SU-DHL-6 (cell line): ENCODE results near the gene OXA1L.
"Not testable (repeated sequence)": the region's sequence is repeated elsewhere in the genome, so short reads cannot be mapped to it uniquely, and the experiment has no call there.

Experiments used
- H2AFZ ChIP-seq: fragments of 200-600 bp; sonication (generic); 2 replicates; pipeline ENCODE4 v1.6.1; 2014; ENCODE audit warnings: low read depth, mild to moderate bottlenecking, moderate library complexity, mixed read lengths, antibody characterized with exemption, low read length; ENCODE audit not compliant: severe bottlenecking
- H3F3A ChIP-seq: fragments of 200-600 bp; shearing (Covaris generic); 2 replicates; pipeline ENCODE4 v1.6.0; 2016; ENCODE audit warnings: antibody characterized with exemption, mild to moderate bottlenecking; ENCODE audit not compliant: insufficient read depth
- H3K27ac ChIP-seq: fragments of 200-600 bp; sonication (generic); 2 replicates; pipeline ENCODE4 v1.5.1; 2016; ENCODE audit warnings: low read depth, mild to moderate bottlenecking, low read length, moderate library complexity, mixed read lengths
- H3K27me3 ChIP-seq: fragments of 200-600 bp; sonication (generic), shearing (Covaris generic); 2 replicates; pipeline ENCODE4 v1.6.0; 2014; ENCODE audit warnings: mild to moderate bottlenecking, low read length
- H3K36me3 ChIP-seq: fragments of 200-600 bp; sonication (generic); 2 replicates; pipeline ENCODE4 v1.6.1; 2014; ENCODE audit warnings: mild to moderate bottlenecking, low read length, mixed read lengths
- H3K4me2 ChIP-seq: fragments of 300-600, 200-600 bp; shearing (Covaris generic), sonication (generic); 2 replicates; pipeline ENCODE4 v1.6.0; 2014; ENCODE audit warnings: low read length, low read depth, mild to moderate bottlenecking; ENCODE audit not compliant: poor library complexity, severe bottlenecking
- H3K4me3 ChIP-seq: fragments of 200-600 bp; sonication (generic); 2 replicates; pipeline ENCODE4 v1.5.1; 2014; ENCODE audit warnings: antibody characterized with exemption, low read length, mild to moderate bottlenecking, mixed read lengths; ENCODE audit not compliant: insufficient read depth, poor library complexity, severe bottlenecking
- H3K79me2 ChIP-seq: fragments of 200-600 bp; sonication (generic); 2 replicates; pipeline ENCODE4 v1.6.1; 2014; ENCODE audit warnings: mild to moderate bottlenecking, low read length, moderate library complexity; ENCODE audit not compliant: insufficient read depth
- H3K9ac ChIP-seq: fragments of 200-600 bp; sonication (generic); 2 replicates; pipeline ENCODE4 v1.7.0; 2014; ENCODE audit warnings: mild to moderate bottlenecking, low read length
- H3K9me2 ChIP-seq: fragments of 200-600 bp; sonication (generic); replicated peaks from 2 replicates; pipeline ENCODE4 v1.6.1; 2014; ENCODE audit warnings: low read length; ENCODE audit not compliant: insufficient read depth
- H3K9me3 ChIP-seq: fragments of 200-600 bp; sonication (generic); 2 replicates; pipeline ENCODE4 v1.6.1; 2014; ENCODE audit warnings: low read length, mixed read lengths; ENCODE audit not compliant: insufficient read depth
- H4K20me1 ChIP-seq: fragments of 200-600 bp; sonication (generic); 2 replicates; pipeline ENCODE4 v1.6.1; 2014; ENCODE audit warnings: low read depth, mild to moderate bottlenecking, antibody characterized with exemption, low read length, moderate library complexity, mixed read lengths
- EZH2phosphoT487 ChIP-seq: fragments of 200-600 bp; sonication (generic), shearing (Covaris generic); conservative IDR thresholded peaks from 2 replicates; pipeline ENCODE4 v1.6.1; 2018; ENCODE audit warnings: mild to moderate bottlenecking, antibody characterized with exemption, low read length, moderate library complexity, mixed read lengths
- TF ChIP-seq, protein P1 (sequence below): fragments of 200-600 bp; sonication (generic); IDR thresholded peaks from one replicate; pipeline ENCODE4 v1.5.1; 2017; ENCODE audit warnings: antibody characterized with exemption, mild to moderate bottlenecking, low read length, moderate library complexity; ENCODE audit not compliant: insufficient read depth, poor library complexity, severe bottlenecking

OXA1L gene

GRCh38 chr14:22776215-22776614 is 9.7 kb downstream of the OXA1L start:
- Histone ChIP-seq H2AFZ (no peak overlapping the region), H4K20me1 (no peaks in the 10 kb centered on the region), H3K9me2 (no peaks in the 10 kb centered on the region), H3F3A (peaks cover 14% of the 10 kb centered on the region; the same call in 1 of the 2 replicates), H3K27me3 (no peaks in the 10 kb centered on the region), H3K4me3 (no peak overlapping the region), H3K4me2 (no peak overlapping the region), H3K79me2 (no peaks in the 10 kb centered on the region), H3K36me3 (peaks cover 5% of the 10 kb centered on the region; the same call in 1 of the 2 replicates), H3K27ac (no peak overlapping the region), H3K9ac (no peak overlapping the region), H3K9me3 (no peaks in the 10 kb centered on the region)
- TF ChIP-seq, protein P1, sequence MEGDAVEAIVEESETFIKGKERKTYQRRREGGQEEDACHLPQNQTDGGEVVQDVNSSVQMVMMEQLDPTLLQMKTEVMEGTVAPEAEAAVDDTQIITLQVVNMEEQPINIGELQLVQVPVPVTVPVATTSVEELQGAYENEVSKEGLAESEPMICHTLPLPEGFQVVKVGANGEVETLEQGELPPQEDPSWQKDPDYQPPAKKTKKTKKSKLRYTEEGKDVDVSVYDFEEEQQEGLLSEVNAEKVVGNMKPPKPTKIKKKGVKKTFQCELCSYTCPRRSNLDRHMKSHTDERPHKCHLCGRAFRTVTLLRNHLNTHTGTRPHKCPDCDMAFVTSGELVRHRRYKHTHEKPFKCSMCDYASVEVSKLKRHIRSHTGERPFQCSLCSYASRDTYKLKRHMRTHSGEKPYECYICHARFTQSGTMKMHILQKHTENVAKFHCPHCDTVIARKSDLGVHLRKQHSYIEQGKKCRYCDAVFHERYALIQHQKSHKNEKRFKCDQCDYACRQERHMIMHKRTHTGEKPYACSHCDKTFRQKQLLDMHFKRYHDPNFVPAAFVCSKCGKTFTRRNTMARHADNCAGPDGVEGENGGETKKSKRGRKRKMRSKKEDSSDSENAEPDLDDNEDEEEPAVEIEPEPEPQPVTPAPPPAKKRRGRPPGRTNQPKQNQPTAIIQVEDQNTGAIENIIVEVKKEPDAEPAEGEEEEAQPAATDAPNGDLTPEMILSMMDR: no peak
- TF ChIP-seq EZH2phosphoT487: no peak

- not testable (repeated sequence) for H3K4me2 ChIP-seq, H3K79me2 ChIP-seq, H3K9ac ChIP-seq, H3K27me3 ChIP-seq, H3K27ac ChIP-seq, H3K9me3 ChIP-seq, H3K9me2 ChIP-seq, H4K20me1 ChIP-seq, H3K4me3 ChIP-seq, H2AFZ ChIP-seq, H3K36me3 ChIP-seq
- peaks cover 20% of the 10 kb centered on the region; the same call in 1 of the 2 replicates for H3F3A ChIP-seq
Measured at GRCh38 chr14:22776849-22777248, 10.4 kb downstream of the OXA1L start.

GRCh38 chr14:22778084-22778483 is 11.6 kb downstream of the OXA1L start:
- no peak for TF ChIP-seq EZH2phosphoT487
- TF ChIP-seq, protein P1: no peak
- Histone ChIP-seq H3K4me3 (no peak overlapping the region), H3K27ac (no peak overlapping the region), H3K27me3 (no peaks in the 10 kb centered on the region), H3F3A (peaks cover 13% of the 10 kb centered on the region; the same call in 1 of the 2 replicates), H3K4me2 (no peak overlapping the region), H3K9me3 (no peaks in the 10 kb centered on the region), H3K79me2 (no peaks in the 10 kb centered on the region), H3K9me2 (no peaks in the 10 kb centered on the region), H3K36me3 (no peaks in the 10 kb centered on the region), H2AFZ (no peak overlapping the region), H3K9ac (no peak overlapping the region), H4K20me1 (no peaks in the 10 kb centered on the region)

DNA sequence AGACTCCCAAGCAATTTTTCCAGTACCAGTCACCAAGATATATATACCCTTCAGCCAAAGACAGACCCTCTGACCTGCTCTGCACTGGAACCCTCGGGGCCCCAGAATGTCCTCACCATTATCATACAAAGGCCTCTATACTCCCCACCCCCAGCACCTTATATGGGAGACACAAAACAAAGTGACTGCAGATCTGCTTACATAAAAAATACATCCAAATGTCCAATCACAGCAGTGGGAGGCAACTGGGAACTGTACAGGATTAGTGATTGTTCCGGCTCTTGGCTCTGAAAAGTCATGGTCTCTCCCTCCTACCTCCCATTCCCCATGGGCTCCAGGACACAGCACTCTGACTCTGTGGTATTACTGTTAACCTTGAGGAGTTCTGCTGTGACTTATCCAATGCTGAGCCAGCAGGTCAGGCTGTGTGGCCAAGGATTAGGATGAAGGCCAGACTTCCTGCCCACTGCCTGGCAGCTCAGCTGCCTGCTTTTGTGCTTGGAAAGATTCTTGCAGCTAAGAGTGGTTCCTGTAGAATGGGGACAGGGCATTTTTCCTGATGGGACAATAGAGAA is 13.7 kb downstream of the OXA1L start:
- no peak for TF ChIP-seq EZH2phosphoT487
- TF ChIP-seq, protein P1: no peak
- Histone ChIP-seq H3K9ac (no peak overlapping the region), H3F3A (peaks cover 6% of the 10 kb centered on the region; the same call in 1 of the 2 replicates), H3K36me3 (no peaks in the 10 kb centered on the region), H3K4me3 (no peak overlapping the region), H3K79me2 (no peaks in the 10 kb centered on the region), H3K9me3 (no peaks in the 10 kb centered on the region), H3K9me2 (no peaks in the 10 kb centered on the region), H2AFZ (no peak overlapping the region), H3K27ac (no peak overlapping the region), H3K4me2 (no peak overlapping the region), H4K20me1 (no peaks in the 10 kb centered on the region), H3K27me3 (no peaks in the 10 kb centered on the region)
